Measurements from ENCODE around the gene ABHD12. TPM values are rescaled to one million over a fixed set of nuclear protein-coding genes. Genes with fewer than 3 reads are reported as not detected.

The ABHD12 gene
- total RNA-seq, 2 donors from 2014 or later, result 12.5 to 22.7 TPM

GRCh38 chr20:25280574-25281535, 109.8 kb downstream of the ABHD12 start:
- Mint-ChIP-seq H3K4me3 (no peak overlapping the region), H3K4me1 (peaks cover 5% of the 10 kb centered on the region), H3K36me3 (ENCODE audit: low read depth) (peaks cover 5% of the 10 kb centered on the region), H3K27ac (no peak overlapping the region), H3K27me3 (no peaks in the 10 kb centered on the region)
- no peaks in the 10 kb centered on the region for H3K9me3 ChIP-seq (ENCODE audit: control insufficient read depth, low read length, poor library complexity, severe bottlenecking)
- ATAC-seq (no peak), DNase-seq (peak in 1 of 3 donors; percentile 4)

GRCh38 chr20:25280051-25280573, 110.5 kb downstream of the ABHD12 start:
- H3K27ac Mint-ChIP-seq, result no peak overlapping the region
- ATAC-seq, result no peak

GRCh38 chr20:25279403-25279802, 111.2 kb downstream of the ABHD12 start:
- ATAC-seq, result no peak
- DNase-seq, result peak in 1 of 3 donors; percentile 1
- H3K4me3 Mint-ChIP-seq, result no peak overlapping the region
- no peaks in the 10 kb centered on the region for H3K9me3 ChIP-seq (ENCODE audit: control insufficient read depth, low read length, poor library complexity, severe bottlenecking)
- no peaks in the 10 kb centered on the region for H3K36me3 Mint-ChIP-seq (ENCODE audit: low read depth)
- H3K27ac Mint-ChIP-seq, result no peak overlapping the region
- H3K27me3 Mint-ChIP-seq, result no peaks in the 10 kb centered on the region
- peaks cover 3% of the 10 kb centered on the region for H3K4me1 Mint-ChIP-seq

More at GRCh38 chr20:25280051-25280573, 110.5 kb downstream of the ABHD12 start:
- Mint-ChIP-seq H3K4me1 (peaks cover 3% of the 10 kb centered on the region), H3K27me3 (no peaks in the 10 kb centered on the region), H3K4me3 (no peak overlapping the region), H3K36me3 (ENCODE audit: low read depth) (no peaks in the 10 kb centered on the region)
- peak in 1 of 3 donors; percentile 1 for DNase-seq
- H3K9me3 ChIP-seq (ENCODE audit: control insufficient read depth, low read length, poor library complexity, severe bottlenecking), result no peaks in the 10 kb centered on the region

GRCh38 chr20:25278636-25279361, 111.8 kb downstream of the ABHD12 start:
- Mint-ChIP-seq H3K4me3 (no peak overlapping the region), H3K4me1 (peaks cover 3% of the 10 kb centered on the region), H3K27me3 (no peaks in the 10 kb centered on the region), H3K27ac (no peak overlapping the region), H3K36me3 (ENCODE audit: low read depth) (no peaks in the 10 kb centered on the region)
- DNase-seq (peak in 1 of 3 donors; percentile 1), ATAC-seq (no peak)
- no peaks in the 10 kb centered on the region for H3K9me3 ChIP-seq (ENCODE audit: control insufficient read depth, low read length, poor library complexity, severe bottlenecking)

- Mint-ChIP-seq H3K4me1 (peaks cover 3% of the 10 kb centered on the region), H3K4me3 (no peak overlapping the region), H3K27me3 (no peaks in the 10 kb centered on the region), H3K36me3 (ENCODE audit: low read depth) (no peaks in the 10 kb centered on the region), H3K27ac (no peak overlapping the region)
- ATAC-seq (no peak), DNase-seq (peak in 1 of 3 donors; percentile 1)
- no peaks in the 10 kb centered on the region for H3K9me3 ChIP-seq (ENCODE audit: control insufficient read depth, low read length, poor library complexity, severe bottlenecking)
These were observed 112.6 kb downstream of the ABHD12 start for GRCh38 chr20:25277941-25278521.

GRCh38 chr20:25277051-25277801, 113.4 kb downstream of the ABHD12 start:
- Mint-ChIP-seq H3K27me3 (no peaks in the 10 kb centered on the region), H3K4me3 (no peak overlapping the region), H3K27ac (peak overlapping the region; percentile 19), H3K36me3 (ENCODE audit: low read depth) (no peaks in the 10 kb centered on the region), H3K4me1 (peaks cover 3% of the 10 kb centered on the region)
- H3K9me3 ChIP-seq (ENCODE audit: control insufficient read depth, low read length, poor library complexity, severe bottlenecking), result no peaks in the 10 kb centered on the region
- ATAC-seq, result no peak
- peak in 1 of 3 donors; percentile 5 for DNase-seq

GRCh38 chr20:25276533-25277050, 114.0 kb downstream of the ABHD12 start:
- peak in 1 of 3 donors; percentile 2 for DNase-seq
- no peak for ATAC-seq
- H3K9me3 ChIP-seq (ENCODE audit: control insufficient read depth, low read length, poor library complexity, severe bottlenecking), result no peaks in the 10 kb centered on the region
- Mint-ChIP-seq H3K36me3 (ENCODE audit: low read depth) (no peaks in the 10 kb centered on the region), H3K27ac (peak overlapping the region; percentile 19), H3K4me3 (no peak overlapping the region), H3K27me3 (no peaks in the 10 kb centered on the region), H3K4me1 (peaks cover 3% of the 10 kb centered on the region)

- peak in 1 of 3 donors; percentile 5 for DNase-seq
- ATAC-seq, result no peak
- no peaks in the 10 kb centered on the region for H3K9me3 ChIP-seq (ENCODE audit: control insufficient read depth, low read length, poor library complexity, severe bottlenecking)
- no peak overlapping the region for H3K27ac Mint-ChIP-seq
- H3K4me1 Mint-ChIP-seq, result peaks cover 3% of the 10 kb centered on the region
- H3K27me3 Mint-ChIP-seq, result no peaks in the 10 kb centered on the region
- no peak overlapping the region for H3K4me3 Mint-ChIP-seq
- no peaks in the 10 kb centered on the region for H3K36me3 Mint-ChIP-seq (ENCODE audit: low read depth)
These were observed 114.7 kb downstream of the ABHD12 start for GRCh38 chr20:25275813-25276532.

- no peaks in the 10 kb centered on the region for H3K36me3 Mint-ChIP-seq (ENCODE audit: low read depth)
- H3K4me1 Mint-ChIP-seq, result peaks cover 3% of the 10 kb centered on the region
- no peaks in the 10 kb centered on the region for H3K27me3 Mint-ChIP-seq
- peak in 1 of 3 donors; percentile 4 for DNase-seq
- H3K4me3 Mint-ChIP-seq, result no peak overlapping the region
- H3K9me3 ChIP-seq (ENCODE audit: control insufficient read depth, low read length, poor library complexity, severe bottlenecking), result no peaks in the 10 kb centered on the region
- H3K27ac Mint-ChIP-seq, result no peak overlapping the region
- ATAC-seq, result no peak
These were observed 115.5 kb downstream of the ABHD12 start for GRCh38 chr20:25274891-25275812.

GRCh38 chr20:25274481-25274880, 116.2 kb downstream of the ABHD12 start:
- Mint-ChIP-seq H3K27ac (no peak overlapping the region), H3K36me3 (ENCODE audit: low read depth) (peaks cover 3% of the 10 kb centered on the region), H3K27me3 (no peaks in the 10 kb centered on the region), H3K4me1 (peaks cover 3% of the 10 kb centered on the region), H3K4me3 (no peak overlapping the region)
- DNase-seq (peak in 1 of 3 donors; percentile 7), ATAC-seq (no peak)
- no peaks in the 10 kb centered on the region for H3K9me3 ChIP-seq (ENCODE audit: control insufficient read depth, low read length, poor library complexity, severe bottlenecking)
